HG02852 (cell line): Measurements from ENCODE around the gene SNAP91.
"Not testable (repeated sequence)": the region's sequence is repeated elsewhere in the genome, so short reads cannot be mapped to it uniquely, and the experiment has no call there.

Experiments
- ATAC-seq: cut with Tn5 transposase; IDR thresholded peaks from one replicate; pipeline ENCODE4 v1.9.1; 2021; ENCODE audit warnings: mild to moderate bottlenecking, moderate library complexity; ENCODE audit not compliant: unreplicated experiment

SNAP91 gene

GRCh38 chr6:83551748-83552147 is 157.2 kb downstream of the SNAP91 start:
- not testable (repeated sequence) for ATAC-seq

- not testable (repeated sequence) for ATAC-seq
These were observed 158.4 kb downstream of the SNAP91 start for GRCh38 chr6:83550482-83550881.

GRCh38 chr6:83546636-83547035 is 162.3 kb downstream of the SNAP91 start:
- no peak for ATAC-seq

- ATAC-seq: no peak
These were observed 169.2 kb downstream of the SNAP91 start for GRCh38 chr6:83539678-83540077.

- ATAC-seq: peak; percentile 22
These were observed 172.0 kb downstream of the SNAP91 start for GRCh38 chr6:83536647-83537589.

GRCh38 chr6:83536034-83536646 is 172.8 kb downstream of the SNAP91 start:
- ATAC-seq: peak; percentile 90

GRCh38 chr6:83518816-83519480 is 190.0 kb downstream of the SNAP91 start:
- no peak for ATAC-seq

GRCh38 chr6:83517500-83517899 is 191.4 kb downstream of the SNAP91 start:
- no peak for ATAC-seq

- peak; percentile 60 for ATAC-seq
These were observed 193.9 kb downstream of the SNAP91 start for GRCh38 chr6:83514866-83515466.

- peak; percentile 12 for ATAC-seq
These were observed 194.4 kb downstream of the SNAP91 start for GRCh38 chr6:83514466-83514865.

GRCh38 chr6:83511901-83512681 is 196.8 kb downstream of the SNAP91 start, which contains the start of gene PRSS35:
Gene PRSS35, plus strand, starts transcription at chr6:83512534. Its CDS starts 10,908 bp downstream, at chr6:83523442.
- ATAC-seq: peak; percentile 66

- no peak for ATAC-seq
These were observed 197.6 kb downstream of the SNAP91 start for GRCh38 chr6:83511266-83511665.

- no peak for ATAC-seq
These were observed 198.1 kb downstream of the SNAP91 start for GRCh38 chr6:83510791-83511190.

GRCh38 chr6:83509441-83509840 is 199.5 kb downstream of the SNAP91 start:
- no peak for ATAC-seq

GRCh38 chr6:83505356-83505755 is 203.5 kb downstream of the SNAP91 start:
- no peak for ATAC-seq
